ENCODE data around the gene PTN.

The PTN gene

GRCh38 chr7:137345799-137346449 is 2.4 kb upstream of the PTN start:
- Histone ChIP-seq H3K4me3 (ENCODE audit: low read length) (no peak overlapping the region), H3K36me3 (ENCODE audit: control insufficient read depth, insufficient read depth, low read length) (no peaks in the 10 kb centered on the region), H3K4me1 (ENCODE audit: control insufficient read depth, insufficient read depth, low read length) (peaks cover 7% of the 10 kb centered on the region), H3K27me3 (ENCODE audit: control insufficient read depth, insufficient read depth, low read length) (no peaks in the 10 kb centered on the region), H3K9ac (ENCODE audit: low read length) (no peak overlapping the region), H3K27ac (ENCODE audit: low read depth, low read length) (no peak overlapping the region)

- peaks cover 7% of the 10 kb centered on the region for H3K4me1 ChIP-seq (ENCODE audit: control insufficient read depth, insufficient read depth, low read length)
- no peak overlapping the region for H3K27ac ChIP-seq (ENCODE audit: low read depth, low read length)
- no peak overlapping the region for H3K9ac ChIP-seq (ENCODE audit: low read length)
Observed at GRCh38 chr7:137342828-137343261, 688 bp downstream of the PTN start.

GRCh38 chr7:137342265-137342664 is 1.3 kb downstream of the PTN start:
- H3K4me1 ChIP-seq (ENCODE audit: control insufficient read depth, insufficient read depth, low read length) = peaks cover 7% of the 10 kb centered on the region
- no peak overlapping the region for H3K27ac ChIP-seq (ENCODE audit: low read depth, low read length)
- no peaks in the 10 kb centered on the region for H3K36me3 ChIP-seq (ENCODE audit: control insufficient read depth, insufficient read depth, low read length)
- H3K4me3 ChIP-seq (ENCODE audit: low read length) = no peak overlapping the region
- no peaks in the 10 kb centered on the region for H3K27me3 ChIP-seq (ENCODE audit: control insufficient read depth, insufficient read depth, low read length)
- H3K9ac ChIP-seq (ENCODE audit: low read length) = no peak overlapping the region

More at GRCh38 chr7:137342828-137343261, 688 bp downstream of the PTN start:
- Histone ChIP-seq H3K36me3 (ENCODE audit: control insufficient read depth, insufficient read depth, low read length) (no peaks in the 10 kb centered on the region), H3K27me3 (ENCODE audit: control insufficient read depth, insufficient read depth, low read length) (no peaks in the 10 kb centered on the region), H3K4me3 (ENCODE audit: low read length) (peak overlapping the region; percentile 71)

GRCh38 chr7:137337902-137338301 is 5.6 kb downstream of the PTN start:
- Histone ChIP-seq H3K27ac (ENCODE audit: low read depth, low read length) (no peak overlapping the region), H3K4me1 (ENCODE audit: control insufficient read depth, insufficient read depth, low read length) (peaks cover 3% of the 10 kb centered on the region), H3K27me3 (ENCODE audit: control insufficient read depth, insufficient read depth, low read length) (no peaks in the 10 kb centered on the region), H3K9ac (ENCODE audit: low read length) (no peak overlapping the region), H3K4me3 (ENCODE audit: low read length) (no peak overlapping the region), H3K36me3 (ENCODE audit: control insufficient read depth, insufficient read depth, low read length) (no peaks in the 10 kb centered on the region)

GRCh38 chr7:137335814-137336213 is 7.7 kb downstream of the PTN start:
- H3K4me3 ChIP-seq (ENCODE audit: low read length) = no peak overlapping the region
- no peak overlapping the region for H3K27ac ChIP-seq (ENCODE audit: low read depth, low read length)
- H3K27me3 ChIP-seq (ENCODE audit: control insufficient read depth, insufficient read depth, low read length) = no peaks in the 10 kb centered on the region

GRCh38 chr7:137331378-137331777 is 12.2 kb downstream of the PTN start:
- no peak overlapping the region for H3K27ac ChIP-seq (ENCODE audit: low read depth, low read length)
- H3K4me3 ChIP-seq (ENCODE audit: low read length) = no peak overlapping the region
- H3K9ac ChIP-seq (ENCODE audit: low read length) = no peak overlapping the region
- no peaks in the 10 kb centered on the region for H3K36me3 ChIP-seq (ENCODE audit: control insufficient read depth, insufficient read depth, low read length)
- H3K4me1 ChIP-seq (ENCODE audit: control insufficient read depth, insufficient read depth, low read length) = no peaks in the 10 kb centered on the region
- no peaks in the 10 kb centered on the region for H3K27me3 ChIP-seq (ENCODE audit: control insufficient read depth, insufficient read depth, low read length)

More at GRCh38 chr7:137335814-137336213, 7.7 kb downstream of the PTN start:
- H3K9ac ChIP-seq (ENCODE audit: low read length) = no peak overlapping the region
- H3K36me3 ChIP-seq (ENCODE audit: control insufficient read depth, insufficient read depth, low read length) = no peaks in the 10 kb centered on the region
- H3K4me1 ChIP-seq (ENCODE audit: control insufficient read depth, insufficient read depth, low read length) = no peaks in the 10 kb centered on the region

GRCh38 chr7:137329411-137329810 is 14.1 kb downstream of the PTN start:
- H3K9ac ChIP-seq (ENCODE audit: low read length) = no peak overlapping the region
- H3K36me3 ChIP-seq (ENCODE audit: control insufficient read depth, insufficient read depth, low read length) = no peaks in the 10 kb centered on the region
- H3K4me3 ChIP-seq (ENCODE audit: low read length) = no peak overlapping the region
- H3K27me3 ChIP-seq (ENCODE audit: control insufficient read depth, insufficient read depth, low read length) = no peaks in the 10 kb centered on the region
- H3K4me1 ChIP-seq (ENCODE audit: control insufficient read depth, insufficient read depth, low read length) = no peaks in the 10 kb centered on the region
- H3K27ac ChIP-seq (ENCODE audit: low read depth, low read length) = no peak overlapping the region

- Histone ChIP-seq H3K36me3 (ENCODE audit: control insufficient read depth, insufficient read depth, low read length) (no peaks in the 10 kb centered on the region), H3K27ac (ENCODE audit: low read depth, low read length) (no peak overlapping the region), H3K4me3 (ENCODE audit: low read length) (no peak overlapping the region), H3K27me3 (ENCODE audit: control insufficient read depth, insufficient read depth, low read length) (no peaks in the 10 kb centered on the region), H3K4me1 (ENCODE audit: control insufficient read depth, insufficient read depth, low read length) (no peaks in the 10 kb centered on the region), H3K9ac (ENCODE audit: low read length) (no peak overlapping the region)
Observed at GRCh38 chr7:137328373-137329120, 15.0 kb downstream of the PTN start.

GRCh38 chr7:137325927-137326326 is 17.6 kb downstream of the PTN start:
- Histone ChIP-seq H3K27ac (ENCODE audit: low read depth, low read length) (no peak overlapping the region), H3K4me1 (ENCODE audit: control insufficient read depth, insufficient read depth, low read length) (no peaks in the 10 kb centered on the region), H3K9ac (ENCODE audit: low read length) (no peak overlapping the region), H3K4me3 (ENCODE audit: low read length) (no peak overlapping the region), H3K36me3 (ENCODE audit: control insufficient read depth, insufficient read depth, low read length) (no peaks in the 10 kb centered on the region), H3K27me3 (ENCODE audit: control insufficient read depth, insufficient read depth, low read length) (no peaks in the 10 kb centered on the region)

- Histone ChIP-seq H3K27me3 (ENCODE audit: control insufficient read depth, insufficient read depth, low read length) (no peaks in the 10 kb centered on the region), H3K36me3 (ENCODE audit: control insufficient read depth, insufficient read depth, low read length) (no peaks in the 10 kb centered on the region)
Observed at GRCh38 chr7:137324796-137325696, 18.5 kb downstream of the PTN start.

GRCh38 chr7:137316648-137317353 is 26.7 kb downstream of the PTN start:
- no peaks in the 10 kb centered on the region for H3K36me3 ChIP-seq (ENCODE audit: control insufficient read depth, insufficient read depth, low read length)
- H3K4me1 ChIP-seq (ENCODE audit: control insufficient read depth, insufficient read depth, low read length) = no peaks in the 10 kb centered on the region
- no peak overlapping the region for H3K9ac ChIP-seq (ENCODE audit: low read length)
- H3K27ac ChIP-seq (ENCODE audit: low read depth, low read length) = no peak overlapping the region
- H3K4me3 ChIP-seq (ENCODE audit: low read length) = no peak overlapping the region
- H3K27me3 ChIP-seq (ENCODE audit: control insufficient read depth, insufficient read depth, low read length) = no peaks in the 10 kb centered on the region

More at GRCh38 chr7:137324796-137325696, 18.5 kb downstream of the PTN start:
- Histone ChIP-seq H3K27ac (ENCODE audit: low read depth, low read length) (no peak overlapping the region), H3K9ac (ENCODE audit: low read length) (no peak overlapping the region), H3K4me3 (ENCODE audit: low read length) (no peak overlapping the region), H3K4me1 (ENCODE audit: control insufficient read depth, insufficient read depth, low read length) (no peaks in the 10 kb centered on the region)

GRCh38 chr7:137313201-137313600 is 30.3 kb downstream of the PTN start:
- H3K36me3 ChIP-seq (ENCODE audit: control insufficient read depth, insufficient read depth, low read length) = no peaks in the 10 kb centered on the region
- H3K4me1 ChIP-seq (ENCODE audit: control insufficient read depth, insufficient read depth, low read length) = no peaks in the 10 kb centered on the region
- H3K4me3 ChIP-seq (ENCODE audit: low read length) = no peak overlapping the region
- H3K9ac ChIP-seq (ENCODE audit: low read length) = no peak overlapping the region
- no peaks in the 10 kb centered on the region for H3K27me3 ChIP-seq (ENCODE audit: control insufficient read depth, insufficient read depth, low read length)
- no peak overlapping the region for H3K27ac ChIP-seq (ENCODE audit: low read depth, low read length)

Data from rectal smooth muscle tissue (tissue), 1 donor.